Adipocyte (in vitro differentiated cells): ENCODE measurements around the gene SNU13.
A peak's percentile ranks its signal among the peaks of the same experiment; 100 is the strongest.
"Not testable (repeated sequence)": the region's sequence is repeated elsewhere in the genome, so short reads cannot be mapped to it uniquely, and the experiment has no call there.

ENCODE experiments used
- DNase-seq: peaks from one replicate; pipeline ENCODE4 v3.0.0-alpha.2; 2015; ENCODE audit warnings: low read depth
- H3K27me3 ChIP-seq: replicated peaks from 2 replicates; pipeline ENCODE4 v1.7.0; 2013; ENCODE audit warnings: mild to moderate bottlenecking, low read length, moderate library complexity; ENCODE audit not compliant: control insufficient read depth, insufficient read depth
- H3K36me3 ChIP-seq: 2 replicates; pipeline ENCODE4 v1.7.0; 2013; ENCODE audit warnings: low read length, mild to moderate bottlenecking, moderate library complexity; ENCODE audit not compliant: control insufficient read depth, insufficient read depth, severe bottlenecking
- H3K4me1 ChIP-seq: 2 replicates; pipeline ENCODE4 v1.7.0; 2013; ENCODE audit warnings: mild to moderate bottlenecking, low read length, moderate library complexity; ENCODE audit not compliant: control insufficient read depth, insufficient read depth
- H3K4me3 ChIP-seq: 2 replicates; pipeline ENCODE4 v1.7.0; 2013; ENCODE audit warnings: mild to moderate bottlenecking, low read length, moderate library complexity
- H3K9ac ChIP-seq: 2 replicates; pipeline ENCODE4 v1.7.0; 2013; ENCODE audit warnings: mild to moderate bottlenecking, low read length, moderate library complexity
- H3K9me3 ChIP-seq: 2 replicates; pipeline ENCODE4 v1.7.0; 2013; ENCODE audit warnings: mild to moderate bottlenecking, low read length, moderate library complexity; ENCODE audit not compliant: control insufficient read depth

Gene SNU13

DNA sequence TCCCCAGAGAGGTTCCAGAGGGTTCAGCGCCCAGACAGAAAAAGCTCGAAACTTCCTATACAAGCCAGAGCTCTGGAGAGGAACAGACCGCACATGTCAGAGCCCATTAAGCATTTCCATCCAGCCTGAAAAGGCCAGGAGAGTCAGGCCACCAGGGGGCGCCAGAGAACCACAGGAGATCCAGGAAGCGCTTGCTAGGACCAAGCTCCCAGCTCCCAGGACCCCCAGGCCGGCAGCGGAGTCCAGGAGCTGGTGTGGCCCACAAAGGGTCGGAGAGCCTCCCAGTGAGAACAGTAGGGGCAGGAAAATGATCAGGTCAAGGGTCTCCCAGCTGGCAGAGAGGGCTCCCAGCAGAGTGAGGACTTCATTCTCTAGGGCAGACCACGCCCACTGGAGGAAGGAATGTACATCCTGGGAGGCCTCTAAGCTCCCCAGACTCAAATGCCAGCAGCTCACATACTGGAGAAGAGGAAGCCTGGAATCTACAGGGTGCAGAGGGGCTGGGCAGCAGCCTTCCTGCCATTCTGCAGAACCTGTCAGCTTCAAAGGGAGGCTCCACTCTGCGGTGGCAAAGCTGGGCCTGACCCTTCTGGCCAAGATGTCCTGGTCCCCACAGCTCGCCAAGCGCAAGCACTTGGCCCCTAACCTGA lies 8.6 kb upstream of the SNU13 start:
- no peaks in the 10 kb centered on the region for H3K9me3 ChIP-seq
- peak overlapping the region; percentile 23 for H3K4me3 ChIP-seq
- H3K4me1 ChIP-seq: peaks cover 12% of the 10 kb centered on the region
- peaks cover 16% of the 10 kb centered on the region for H3K36me3 ChIP-seq
- peak; percentile 97 for DNase-seq
- peaks cover 5% of the 10 kb centered on the region for H3K27me3 ChIP-seq
- H3K9ac ChIP-seq: peak overlapping the region; percentile 5

DNA sequence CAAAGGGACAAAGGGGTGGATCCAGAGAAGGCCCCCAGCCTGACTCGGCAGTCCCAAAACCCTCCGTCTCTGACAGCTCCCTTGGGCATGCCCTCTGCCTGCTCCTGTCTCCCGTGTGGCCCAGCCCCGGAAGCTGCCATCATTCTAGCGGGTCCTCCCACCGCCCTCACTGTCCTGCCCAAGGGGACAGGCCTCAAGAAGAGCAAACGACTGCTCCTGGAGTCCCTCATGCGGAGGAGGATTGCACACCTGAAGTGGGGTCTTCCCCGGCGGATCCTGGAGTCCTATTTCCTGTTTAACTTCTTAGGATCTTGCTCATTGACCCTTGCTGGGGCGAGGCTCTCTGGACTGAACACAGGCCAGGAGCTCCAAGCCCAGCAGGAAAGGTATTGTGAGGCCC lies 8.0 kb upstream of the SNU13 start:
- Histone ChIP-seq H3K9ac (peak overlapping the region; percentile 5), H3K9me3 (no peaks in the 10 kb centered on the region), H3K27me3 (peaks cover 5% of the 10 kb centered on the region), H3K4me3 (no peak overlapping the region), H3K36me3 (peaks cover 16% of the 10 kb centered on the region), H3K4me1 (peaks cover 12% of the 10 kb centered on the region)
- no peak for DNase-seq

- DNase-seq: no peak
- Histone ChIP-seq H3K9ac (no peak overlapping the region), H3K4me1 (peaks cover 12% of the 10 kb centered on the region), H3K27me3 (peaks cover 4% of the 10 kb centered on the region), H3K4me3 (no peak overlapping the region), H3K9me3 (no peaks in the 10 kb centered on the region), H3K36me3 (peaks cover 16% of the 10 kb centered on the region)
These were observed 6.5 kb upstream of the SNU13 start for GRCh38 chr22:41695211-41695610.

DNA sequence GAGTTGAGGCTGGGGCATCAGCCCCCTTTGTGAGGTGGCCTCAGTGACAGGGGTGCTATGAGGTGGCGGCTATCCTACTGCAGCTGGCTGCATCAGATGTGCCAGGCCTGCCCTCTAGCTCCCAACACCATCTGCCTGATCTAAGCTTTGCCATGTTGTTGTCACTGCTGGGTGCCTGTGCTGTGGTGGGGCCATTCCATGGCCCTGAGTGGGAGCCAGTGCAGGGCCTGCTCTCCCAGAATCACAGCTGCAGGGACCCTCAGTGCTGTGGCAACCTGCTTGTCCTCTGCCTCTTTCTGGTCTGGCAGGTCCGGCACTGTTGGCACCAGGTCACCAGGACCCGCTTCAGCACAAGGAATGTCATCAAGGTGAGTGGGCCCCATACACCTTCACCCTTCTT lies 1.8 kb upstream of the SNU13 start:
- Histone ChIP-seq H3K9ac (no peak overlapping the region), H3K4me3 (no peak overlapping the region), H3K9me3 (no peaks in the 10 kb centered on the region), H3K27me3 (no peaks in the 10 kb centered on the region), H3K4me1 (peaks cover 5% of the 10 kb centered on the region), H3K36me3 (peaks cover 16% of the 10 kb centered on the region)
- no peak for DNase-seq

DNA sequence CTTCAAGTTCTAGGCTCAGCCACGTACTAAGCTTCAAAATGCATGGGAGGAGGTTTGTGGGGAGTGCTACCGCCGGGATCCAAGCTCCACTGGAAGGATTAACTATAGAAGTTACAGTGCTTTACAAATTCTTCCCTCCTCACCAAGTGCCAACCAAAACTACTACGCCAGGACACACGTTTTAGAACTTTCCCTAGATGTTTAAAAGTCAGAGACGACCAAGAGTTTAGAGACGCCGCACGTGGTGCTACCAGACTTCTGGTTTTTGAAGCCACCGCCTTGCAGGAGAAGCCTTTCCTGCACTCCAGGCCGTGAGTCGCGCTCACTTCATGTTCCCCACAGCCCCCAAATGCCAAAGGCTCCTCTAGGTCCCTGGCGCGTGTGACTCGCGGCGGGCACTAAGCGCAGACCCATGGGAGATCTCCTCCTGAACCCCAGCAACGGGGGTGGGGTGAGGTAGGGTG lies 734 bp downstream of the SNU13 start:
- H3K4me1 ChIP-seq: peaks cover 7% of the 10 kb centered on the region
- H3K4me3 ChIP-seq: peak overlapping the region; percentile 90
- no peaks in the 10 kb centered on the region for H3K9me3 ChIP-seq
- no peaks in the 10 kb centered on the region for H3K36me3 ChIP-seq
- H3K9ac ChIP-seq: peak overlapping the region; percentile 95
- no peaks in the 10 kb centered on the region for H3K27me3 ChIP-seq
- peak; percentile 67 for DNase-seq

DNA sequence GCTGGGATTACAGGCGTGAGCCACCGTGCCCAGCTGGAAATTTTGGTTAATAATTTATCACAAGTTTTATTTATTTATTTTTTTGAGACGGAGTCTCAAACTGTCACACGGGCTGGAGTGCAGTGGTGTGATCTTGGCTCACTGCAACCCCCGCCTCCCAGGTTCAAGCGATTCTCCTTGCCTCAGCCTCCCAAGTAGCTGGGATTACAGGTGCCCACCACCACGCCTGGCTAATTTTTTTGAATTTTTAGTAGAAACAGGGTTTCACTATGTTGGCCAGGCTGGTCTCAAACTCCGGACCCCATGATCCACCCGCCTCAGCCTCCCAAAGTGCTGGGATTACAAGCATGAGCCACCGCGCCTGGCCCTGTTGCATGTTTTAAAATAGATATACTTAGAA lies 1.8 kb downstream of the SNU13 start:
- H3K36me3 ChIP-seq, H3K9me3 ChIP-seq, H3K27me3 ChIP-seq, H3K4me1 ChIP-seq, DNase-seq: not testable (repeated sequence)
- Histone ChIP-seq H3K4me3 (peak overlapping the region; percentile 90), H3K9ac (peak overlapping the region; percentile 95)

- Histone ChIP-seq H3K9ac (no peak overlapping the region), H3K9me3 (no peaks in the 10 kb centered on the region), H3K4me3 (no peak overlapping the region), H3K27me3 (no peaks in the 10 kb centered on the region), H3K36me3 (peaks cover 13% of the 10 kb centered on the region), H3K4me1 (peaks cover 9% of the 10 kb centered on the region)
- DNase-seq: no peak
These were observed 4.5 kb downstream of the SNU13 start for GRCh38 chr22:41684194-41684593.

GRCh38 chr22:41683616-41684015 lies 5.1 kb downstream of the SNU13 start:
- H3K27me3 ChIP-seq: no peaks in the 10 kb centered on the region
- no peaks in the 10 kb centered on the region for H3K9me3 ChIP-seq
- DNase-seq: peak; percentile 35
- H3K36me3 ChIP-seq: peaks cover 18% of the 10 kb centered on the region
- H3K9ac ChIP-seq: no peak overlapping the region
- H3K4me3 ChIP-seq: no peak overlapping the region
- peaks cover 9% of the 10 kb centered on the region for H3K4me1 ChIP-seq

DNA sequence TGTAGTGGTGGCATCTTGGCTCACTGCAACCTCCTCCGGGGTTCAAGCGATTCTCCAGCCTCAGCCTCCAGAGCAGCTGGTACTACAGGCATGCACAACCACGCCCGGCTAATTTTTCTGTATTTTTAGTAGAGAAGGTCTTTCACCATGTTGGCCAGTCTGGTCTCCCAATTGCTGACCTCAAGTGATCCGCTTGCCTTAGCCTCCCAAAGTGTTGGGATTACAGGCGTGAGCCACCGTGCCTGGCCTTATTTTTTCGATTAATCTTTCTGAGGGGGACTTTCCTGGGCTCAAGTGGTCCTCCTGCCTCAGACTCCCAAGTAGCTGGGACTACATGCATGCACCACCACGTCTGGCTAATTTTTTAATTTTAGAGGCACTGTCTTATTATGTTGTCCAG lies 5.6 kb downstream of the SNU13 start:
- no peak for DNase-seq
- peak overlapping the region; percentile 91 for H3K9ac ChIP-seq
- H3K4me1 ChIP-seq: peaks cover 9% of the 10 kb centered on the region
- peaks cover 24% of the 10 kb centered on the region for H3K36me3 ChIP-seq
- H3K4me3 ChIP-seq: peak overlapping the region; percentile 90
- no peaks in the 10 kb centered on the region for H3K27me3 ChIP-seq
- no peaks in the 10 kb centered on the region for H3K9me3 ChIP-seq

GRCh38 chr22:41682033-41682807 lies 6.4 kb downstream of the SNU13 start:
- H3K36me3 ChIP-seq: peaks cover 24% of the 10 kb centered on the region
- H3K27me3 ChIP-seq: no peaks in the 10 kb centered on the region
- no peaks in the 10 kb centered on the region for H3K9me3 ChIP-seq
- peak overlapping the region; percentile 91 for H3K9ac ChIP-seq
- peak overlapping the region; percentile 90 for H3K4me3 ChIP-seq
- peak; percentile 90 for DNase-seq
- H3K4me1 ChIP-seq: peaks cover 8% of the 10 kb centered on the region

GRCh38 chr22:41681616-41682015 lies 7.1 kb downstream of the SNU13 start:
- peaks cover 4% of the 10 kb centered on the region for H3K4me1 ChIP-seq
- no peaks in the 10 kb centered on the region for H3K27me3 ChIP-seq
- peak; percentile 36 for DNase-seq
- H3K9ac ChIP-seq: peak overlapping the region; percentile 91
- H3K4me3 ChIP-seq: peak overlapping the region; percentile 90
- H3K36me3 ChIP-seq: peaks cover 30% of the 10 kb centered on the region
- no peaks in the 10 kb centered on the region for H3K9me3 ChIP-seq
